Suppressor macrophage treated with lipopolysaccharide for 1 hour (primary cell): ENCODE measurements around the gene PFN1.

Source experiments
- DNase-seq, 3 donors: peaks; one replicate each; pipeline ENCODE4 v3.0.0-alpha.2; 2020 to 2022

PFN1 gene

DNA sequence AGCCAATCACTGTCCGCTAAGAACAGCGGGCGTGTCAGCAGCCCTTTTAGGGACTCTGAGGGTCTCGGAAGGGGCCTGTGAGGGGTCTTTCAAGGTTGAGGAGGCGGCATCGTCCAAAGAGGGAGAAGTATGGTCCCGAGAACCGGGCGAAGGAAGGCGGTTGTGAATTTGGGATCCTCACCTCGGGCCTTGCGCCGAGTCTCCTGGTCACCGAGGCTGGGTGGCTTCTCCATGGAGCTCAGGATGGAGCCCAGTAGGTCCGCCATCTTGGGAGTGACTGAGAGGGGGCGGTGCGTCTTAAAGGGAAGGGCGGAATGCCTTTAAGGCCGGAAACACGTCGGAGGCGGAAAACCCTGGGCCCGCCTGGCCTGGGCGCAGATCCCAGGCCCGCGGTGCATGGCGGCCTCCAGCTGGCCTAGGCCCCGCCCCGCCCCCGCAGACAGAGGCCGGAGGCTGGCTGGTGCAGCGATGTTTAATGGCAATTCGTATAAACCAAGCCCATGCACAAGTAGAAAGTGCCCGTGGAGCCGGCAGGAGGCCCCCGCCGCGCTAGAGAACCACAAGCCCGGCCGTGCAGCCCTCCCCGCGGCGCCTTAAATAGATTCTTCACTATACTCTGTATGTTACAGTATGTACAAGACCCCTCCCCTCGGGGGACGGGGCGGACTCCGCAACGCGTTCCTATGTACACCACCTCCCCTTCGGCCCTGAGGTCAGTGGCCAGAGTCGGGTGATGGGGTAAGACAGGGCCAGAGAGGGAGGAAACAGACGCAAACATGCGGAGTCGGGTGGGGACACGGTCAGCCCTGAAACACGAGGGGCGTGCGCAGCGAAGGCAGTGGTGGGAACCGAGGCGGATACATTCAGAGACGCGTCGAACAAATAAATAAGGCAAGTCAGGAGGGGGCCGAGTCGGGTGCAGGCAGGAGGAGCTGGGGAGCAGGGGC, 19.5 kb upstream of the PFN1 start, which contains the start of gene SPAG7:
Gene SPAG7 (minus strand): TSS at position 279 of the 947 bp plus-strand sequence. CDS start 13 bp downstream, at position 266.
- DNase-seq = peak; percentile 96 to 98 (median 98)

DNA sequence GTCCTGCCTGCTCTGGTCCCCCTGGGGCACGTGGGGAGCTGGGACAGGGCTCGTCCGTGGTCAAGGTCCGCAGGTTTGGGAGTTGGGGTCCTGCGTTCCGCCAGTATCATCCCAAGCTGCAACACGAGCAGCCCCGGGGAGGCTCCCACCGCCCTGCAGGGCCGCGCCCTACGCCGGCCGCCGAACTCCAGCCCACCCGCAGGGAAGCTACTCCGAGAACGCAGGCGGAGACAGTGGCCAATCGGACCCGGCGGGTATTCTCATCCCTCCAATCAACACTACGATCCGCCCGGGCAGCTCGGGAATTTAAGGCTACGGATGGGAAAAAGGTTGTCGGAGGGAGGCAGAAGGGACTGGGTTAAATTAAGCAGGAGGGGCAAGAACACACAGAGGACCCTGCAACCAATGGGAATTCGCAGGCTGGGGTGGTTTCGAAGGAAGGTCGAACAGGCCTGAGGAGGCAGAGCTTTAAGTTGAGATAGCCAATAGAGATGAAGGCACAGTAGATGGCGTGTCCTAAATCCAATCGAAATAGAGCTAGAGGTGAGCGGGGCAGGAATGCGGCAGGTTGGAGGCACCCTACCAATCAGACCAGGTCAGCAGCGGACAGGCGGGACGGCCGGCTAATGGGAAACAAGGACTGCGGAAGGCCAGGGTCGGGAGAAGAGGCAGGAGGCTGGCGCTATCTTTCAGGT, 18.7 kb upstream of the PFN1 start:
- peak; percentile 97 to 99 (median 98) for DNase-seq

DNA sequence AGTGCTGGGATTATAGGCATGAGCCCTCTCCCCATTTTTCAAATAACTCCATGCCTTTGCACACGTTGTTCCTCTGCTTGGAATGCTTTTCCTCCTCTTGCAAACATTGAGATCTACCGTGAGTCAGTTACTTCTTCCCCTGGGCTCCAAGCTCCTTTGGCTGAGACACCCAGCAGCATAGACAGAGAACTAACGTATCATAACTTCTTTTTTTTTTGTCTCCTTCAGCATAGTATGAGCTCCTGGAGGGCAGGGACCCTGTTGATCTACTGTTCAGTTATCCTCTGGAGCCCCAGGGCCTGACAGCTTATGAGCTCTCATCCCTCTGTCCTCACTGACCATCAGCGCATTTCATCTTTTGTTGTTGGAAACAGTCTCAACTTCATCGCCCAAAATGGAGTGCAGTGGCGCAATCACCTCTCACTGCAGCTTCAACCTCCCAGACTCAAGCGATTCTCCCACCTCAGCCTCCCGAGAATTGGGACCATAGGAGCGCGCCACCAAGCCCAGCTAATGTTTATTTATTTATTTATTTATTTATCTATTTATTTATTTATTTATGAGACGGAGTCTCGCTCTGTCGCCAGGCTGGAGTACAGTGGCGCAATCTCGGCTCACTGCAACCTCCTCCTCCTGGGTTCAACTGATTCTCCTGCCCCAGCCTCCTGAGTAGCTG, 17.1 kb upstream of the PFN1 start:
- DNase-seq = no peak

DNA sequence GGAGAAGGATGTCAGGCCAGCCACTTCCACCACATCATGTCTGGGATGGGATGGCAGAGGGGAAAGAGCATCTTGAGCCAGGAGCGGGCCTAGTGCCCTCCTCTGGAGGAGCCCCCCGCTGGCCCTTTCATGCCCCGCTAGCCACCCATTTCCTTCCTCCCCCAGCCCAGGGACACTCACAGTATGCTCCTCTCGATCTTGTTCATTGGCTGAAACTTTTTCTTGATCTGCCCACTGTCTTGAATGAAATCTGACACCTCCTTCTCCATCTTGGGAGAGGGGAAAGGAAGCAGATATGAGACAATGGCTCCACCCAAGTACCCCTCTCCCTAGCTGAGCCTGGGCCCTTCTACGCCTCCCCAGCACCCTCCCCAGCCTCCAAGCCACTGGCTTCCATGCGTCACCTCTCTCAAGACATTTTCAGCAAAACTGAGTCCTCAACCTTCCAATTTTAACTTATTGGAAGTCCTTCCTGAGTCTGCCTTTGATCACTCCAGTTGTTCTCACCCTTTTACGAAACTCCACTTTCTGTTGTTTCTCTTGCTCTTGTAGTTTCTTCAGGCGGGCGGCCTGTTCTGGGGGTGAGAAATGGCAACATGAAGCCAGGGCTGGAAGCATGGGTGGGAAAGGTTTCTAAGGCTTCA, 12.1 kb upstream of the PFN1 start:
- DNase-seq = no peak

DNA sequence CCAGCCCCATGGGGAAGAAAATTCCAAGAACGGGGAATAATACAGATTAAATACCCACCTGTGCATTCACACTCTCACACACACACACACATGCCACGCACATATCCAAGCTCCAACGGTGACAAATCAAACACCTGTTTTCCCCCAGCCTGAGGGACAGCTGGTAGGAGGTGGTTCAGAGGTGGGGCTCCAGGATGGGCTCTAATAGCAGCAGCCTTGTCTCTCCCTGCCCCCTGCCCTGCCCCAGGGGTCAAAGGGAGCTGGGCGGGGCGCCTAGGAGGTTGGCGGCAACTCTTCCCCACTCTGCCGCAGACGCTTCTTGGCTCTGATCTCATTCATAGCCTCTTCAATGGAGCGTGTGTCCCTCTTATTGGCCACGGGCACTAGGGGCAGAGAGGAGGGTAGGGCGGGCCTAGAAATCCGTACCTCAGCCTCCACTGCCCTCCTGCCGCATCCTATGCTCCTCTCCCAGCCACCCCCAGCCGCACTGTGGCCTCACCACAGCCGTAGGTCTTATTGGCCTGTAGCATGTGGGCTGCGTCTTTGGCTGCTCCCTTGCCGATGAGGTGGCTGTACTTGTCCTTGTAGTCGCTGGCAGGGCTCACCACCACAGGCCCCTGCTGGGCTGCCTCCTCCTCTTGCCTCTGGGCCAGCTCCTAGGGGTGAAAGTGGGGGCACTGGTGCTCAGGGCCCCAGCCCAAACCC, 11.1 kb upstream of the PFN1 start:
- no peak for DNase-seq

DNA sequence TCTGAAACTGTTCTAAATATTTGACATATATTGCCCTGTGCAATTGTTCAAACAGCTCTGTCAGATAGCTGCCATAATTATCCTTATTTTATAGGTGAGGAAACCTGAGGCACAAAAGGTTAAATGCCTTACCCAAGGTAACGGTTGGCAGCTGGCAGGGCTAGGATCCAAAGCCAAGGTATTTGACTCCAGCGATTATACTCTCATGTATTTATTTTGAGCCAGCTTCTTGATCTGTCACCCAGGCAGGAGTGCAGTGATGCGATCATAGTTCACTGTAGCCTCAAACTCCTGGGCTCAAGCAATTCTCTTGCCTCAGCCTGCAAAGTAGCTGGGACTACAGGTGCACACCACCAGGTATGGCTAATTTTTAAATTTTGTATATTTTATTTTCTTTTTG, 9.8 kb upstream of the PFN1 start:
- DNase-seq = no peak

DNA sequence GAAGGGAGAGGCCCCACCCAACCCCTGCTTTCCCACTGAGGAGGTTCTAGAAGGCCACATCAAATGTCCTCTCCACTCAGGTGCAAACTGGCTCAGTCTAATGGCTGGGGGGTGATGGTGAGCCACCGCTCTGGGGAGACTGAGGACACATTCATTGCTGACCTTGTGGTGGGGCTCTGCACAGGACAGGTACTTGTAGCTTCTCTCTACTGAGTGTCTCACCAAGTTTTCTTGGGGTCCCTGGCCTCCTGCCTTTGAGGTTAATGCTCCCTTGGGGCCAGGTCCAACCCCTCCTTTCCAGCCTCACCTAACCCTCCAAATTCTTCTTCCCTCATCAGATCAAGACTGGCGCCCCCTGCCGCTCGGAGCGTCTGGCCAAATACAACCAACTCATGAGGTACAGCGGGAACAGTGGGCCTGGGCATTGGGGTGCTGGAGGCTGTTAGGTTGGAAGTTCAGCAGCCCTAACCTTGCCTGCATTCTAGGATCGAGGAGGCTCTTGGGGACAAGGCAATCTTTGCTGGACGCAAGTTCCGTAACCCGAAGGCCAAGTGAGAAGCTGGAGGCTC, 8.2 kb upstream of the PFN1 start:
- peak; percentile 40 to 61 (median 41) for DNase-seq

DNA sequence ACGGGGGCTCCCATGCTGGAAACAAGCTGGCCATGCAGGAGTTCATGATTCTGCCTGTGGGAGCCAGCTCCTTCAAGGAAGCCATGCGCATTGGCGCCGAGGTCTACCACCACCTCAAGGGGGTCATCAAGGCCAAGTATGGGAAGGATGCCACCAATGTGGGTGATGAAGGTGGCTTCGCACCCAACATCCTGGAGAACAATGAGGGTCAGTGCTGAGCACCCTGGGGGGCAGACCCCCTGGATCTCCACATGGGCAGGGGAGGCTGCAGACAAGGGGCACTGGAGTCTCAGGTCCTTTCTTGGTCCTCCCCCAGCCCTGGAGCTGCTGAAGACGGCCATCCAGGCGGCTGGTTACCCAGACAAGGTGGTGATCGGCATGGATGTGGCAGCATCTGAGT, 6.8 kb upstream of the PFN1 start:
- no peak for DNase-seq

DNA sequence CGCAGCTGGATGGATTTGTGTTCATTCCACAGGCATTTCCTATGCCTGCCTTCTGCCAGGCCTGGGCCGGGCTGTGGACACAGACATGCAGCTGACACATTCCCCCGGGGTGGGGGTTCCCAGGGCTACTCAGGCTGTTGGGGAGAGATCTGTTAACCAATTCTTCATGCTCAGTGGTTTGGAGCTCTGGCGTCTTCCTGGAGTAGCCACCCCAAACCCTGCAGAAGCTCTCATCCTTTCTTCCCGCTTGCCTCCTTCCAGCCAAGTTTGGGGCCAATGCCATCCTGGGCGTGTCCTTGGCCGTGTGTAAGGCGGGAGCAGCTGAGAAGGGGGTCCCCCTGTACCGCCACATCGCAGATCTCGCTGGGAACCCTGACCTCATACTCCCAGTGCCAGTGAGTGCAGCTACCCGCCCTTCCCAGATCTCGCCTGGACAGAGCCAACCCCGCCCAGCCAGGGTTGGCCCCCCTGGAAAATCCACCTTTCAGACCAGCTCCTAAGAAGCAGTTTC, 5.2 kb upstream of the PFN1 start:
- no peak for DNase-seq

DNA sequence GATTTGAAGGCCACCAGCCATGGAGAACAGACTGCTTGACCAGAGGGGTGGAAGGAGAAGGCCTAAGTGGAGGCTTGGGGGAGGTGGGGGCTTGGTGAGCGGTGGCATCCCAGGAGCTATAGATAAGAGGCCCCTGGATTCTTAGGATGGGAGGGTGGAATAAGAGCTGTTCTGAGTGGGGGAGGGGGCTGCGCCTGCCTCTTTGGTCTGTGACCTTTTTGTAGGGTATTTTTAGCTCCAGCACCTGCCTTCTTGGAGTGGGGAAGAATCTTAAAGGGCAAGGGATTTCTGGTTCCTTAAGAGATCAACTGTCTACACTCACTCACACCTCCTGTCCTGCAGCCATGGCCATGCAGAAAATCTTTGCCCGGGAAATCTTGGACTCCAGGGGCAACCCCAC, 3.2 kb upstream of the PFN1 start:
- no peak for DNase-seq

DNA sequence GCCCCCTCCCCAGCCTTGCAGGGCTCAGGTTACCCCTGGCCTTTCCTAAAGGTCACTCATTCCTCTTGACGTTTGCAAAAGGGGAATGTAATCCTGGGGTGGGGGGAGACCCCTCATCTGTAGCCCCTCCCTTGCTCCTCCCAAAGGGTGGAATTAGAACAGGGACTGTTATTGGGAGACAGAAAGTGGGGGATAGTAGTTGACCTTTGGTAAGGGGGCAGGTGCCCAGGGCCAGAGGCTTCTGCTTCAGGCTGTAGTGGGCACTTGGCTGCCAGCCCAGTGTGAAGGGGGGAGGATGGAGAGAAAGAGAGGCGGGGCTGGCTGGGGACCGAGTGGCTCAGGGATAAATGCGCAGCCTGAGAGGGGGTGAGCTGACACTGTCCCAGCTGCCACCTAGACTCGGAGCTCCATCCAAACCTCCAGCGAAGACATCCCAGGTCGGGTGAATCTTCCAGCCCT, 2.4 kb upstream of the PFN1 start, which contains the start of gene ENO3:
Gene ENO3 (plus strand): TSS at position 374 of the 459 bp plus-strand sequence. CDS start 711 bp downstream, outside the sequence.
- DNase-seq = no peak

DNA sequence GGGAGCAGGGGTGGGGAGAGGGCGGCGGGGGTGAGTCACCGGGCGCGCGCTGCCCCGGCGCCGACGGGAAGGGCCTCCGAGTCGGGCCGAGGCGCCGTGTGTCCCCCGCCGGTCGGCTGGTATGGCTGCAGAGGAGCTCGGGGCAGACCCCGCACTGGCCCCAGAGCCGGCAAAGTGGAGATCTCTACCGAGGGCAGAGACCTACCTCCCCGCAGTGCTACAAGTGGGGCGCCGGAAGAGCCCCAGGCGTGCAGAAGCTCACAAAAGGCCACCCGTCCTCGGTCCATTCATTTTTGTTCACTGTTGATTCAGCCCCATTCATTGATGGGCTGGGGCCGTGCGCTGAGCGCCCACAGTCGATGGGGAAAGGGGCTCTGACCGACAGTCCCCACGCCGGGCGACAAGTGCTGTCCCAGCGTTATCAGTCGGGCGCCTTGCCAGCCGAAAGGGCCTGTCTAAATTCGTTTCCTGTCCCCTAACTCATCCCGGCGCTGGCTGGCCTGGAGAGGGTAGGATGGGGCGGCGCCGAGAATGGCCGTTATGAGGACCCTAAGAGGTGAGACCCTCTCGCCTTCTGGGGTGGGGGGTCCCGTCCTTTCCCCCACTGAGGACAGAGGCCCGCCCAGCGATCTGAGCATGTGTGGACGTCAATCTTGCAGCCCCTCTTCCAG, 1.9 kb upstream of the PFN1 start:
- DNase-seq = peak in 1 of 3 donors; percentile 43

DNA sequence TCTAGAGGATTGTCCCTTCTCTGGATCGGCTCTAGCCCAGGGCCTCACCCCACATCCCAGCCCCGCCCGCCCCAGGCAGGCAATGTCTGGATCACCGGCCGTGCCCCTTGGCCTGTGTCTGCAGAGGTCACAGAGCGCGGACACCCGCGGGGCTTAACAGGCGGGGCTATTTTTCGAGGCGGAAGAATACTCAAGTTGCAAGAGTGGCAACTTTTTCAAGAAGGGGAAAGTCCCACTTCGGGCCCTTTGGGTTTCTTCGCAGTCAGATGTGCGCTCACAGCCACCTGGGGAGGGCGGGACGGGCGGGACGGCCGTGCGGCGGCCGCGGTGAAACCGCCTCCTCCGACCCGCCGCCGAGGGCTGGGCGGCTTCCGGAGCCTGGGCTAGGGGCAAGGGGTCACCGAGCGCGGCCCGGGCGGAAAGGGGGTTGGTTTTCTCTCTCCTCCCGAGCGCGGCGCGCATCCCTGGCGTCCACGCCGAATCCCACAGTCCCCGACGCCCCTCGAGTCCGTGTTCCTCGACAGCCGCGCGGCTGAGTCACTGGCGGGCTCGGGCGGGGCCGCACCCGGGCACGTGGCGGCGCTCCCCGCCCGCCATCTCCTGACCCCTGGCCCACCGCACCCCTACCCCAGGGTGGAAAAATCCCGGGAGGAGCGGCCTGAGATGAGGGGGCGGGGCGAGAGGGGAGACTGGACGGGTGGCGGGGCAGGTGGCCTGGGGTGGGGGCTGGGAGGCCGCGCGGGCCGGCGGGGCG, 1.2 kb upstream of the PFN1 start:
- DNase-seq = peak; percentile 88 to 93 (median 92)

DNA sequence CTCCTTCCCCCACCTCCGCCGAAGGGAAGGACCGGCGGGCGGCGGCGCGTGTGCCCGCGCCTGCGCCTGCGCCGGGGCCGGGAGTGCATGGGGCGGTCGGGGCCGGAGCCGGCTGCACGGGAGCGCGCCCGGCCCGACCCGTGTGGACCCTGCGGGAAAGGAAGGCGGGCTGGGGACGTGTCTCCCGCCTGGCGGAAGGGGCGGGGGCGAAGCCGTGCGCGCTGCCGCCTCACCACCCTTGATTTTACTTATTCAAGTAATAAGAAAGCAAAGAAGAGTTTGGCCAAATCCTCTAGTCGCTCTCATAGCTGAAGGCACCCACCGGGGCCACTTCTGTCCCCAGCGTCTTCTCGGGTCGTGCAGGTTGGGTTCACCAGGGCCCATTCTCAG, 596 bp upstream of the PFN1 start:
- peak; percentile 92 to 97 (median 95) for DNase-seq

DNA sequence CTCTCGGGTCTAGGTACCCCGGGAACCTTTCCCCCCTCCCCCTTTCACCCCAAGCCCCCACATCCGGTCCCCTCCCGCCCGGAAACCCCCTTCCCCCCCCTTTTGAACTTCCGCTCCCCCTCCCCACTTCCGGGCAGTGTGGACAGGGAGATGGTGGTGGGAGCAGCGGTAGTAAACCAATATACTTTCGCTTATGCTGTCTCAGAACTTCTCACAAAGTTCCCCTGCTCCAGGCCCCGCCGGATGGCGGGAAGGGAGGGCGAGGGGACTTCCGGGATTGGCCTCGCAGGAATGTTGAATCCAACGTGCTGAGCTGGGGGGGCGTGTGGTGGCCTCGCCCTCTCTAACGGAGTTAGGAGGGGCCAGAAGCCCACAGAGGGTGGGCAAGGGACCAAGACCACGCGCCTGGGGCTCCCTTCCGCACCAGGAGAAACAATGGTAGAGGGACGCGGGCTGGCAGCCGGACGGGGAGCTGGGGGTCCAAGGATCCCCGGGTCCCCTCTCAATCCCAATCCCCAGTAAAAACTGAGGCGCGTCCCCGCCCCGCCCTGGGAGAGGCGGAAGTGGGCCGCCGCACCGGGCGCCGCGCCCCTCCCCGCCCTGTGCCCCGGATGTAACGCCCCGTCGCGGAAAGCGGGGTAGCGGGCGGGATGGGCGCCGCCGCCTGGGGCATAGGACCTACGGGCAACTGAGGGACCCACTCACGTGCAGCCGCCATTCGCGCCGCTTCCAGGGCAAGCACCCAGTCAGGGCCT, 742 bp downstream of the PFN1 start:
- peak; percentile 73 to 88 (median 88) for DNase-seq

DNA sequence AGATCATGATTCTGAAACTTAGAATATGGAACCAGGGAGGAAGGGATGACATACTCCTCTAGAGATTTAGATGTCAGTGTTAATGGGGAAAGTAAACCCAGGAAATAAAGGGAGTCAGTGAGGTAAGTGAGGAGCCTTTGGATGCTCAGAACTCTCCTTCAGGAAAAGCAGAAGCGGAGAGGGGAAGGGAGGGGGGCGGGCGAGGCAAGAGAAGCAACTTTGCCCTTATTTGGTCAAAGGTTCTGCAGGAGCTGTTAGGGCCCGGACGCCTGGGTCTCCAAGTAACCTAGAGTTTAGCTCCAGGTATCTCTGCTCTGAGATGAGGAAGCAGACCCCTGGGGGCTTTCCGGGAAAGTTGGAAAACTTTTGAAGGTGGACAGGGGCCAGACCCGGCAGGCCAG, 1.3 kb downstream of the PFN1 start:
- DNase-seq = peak; percentile 32 to 56 (median 39)

DNA sequence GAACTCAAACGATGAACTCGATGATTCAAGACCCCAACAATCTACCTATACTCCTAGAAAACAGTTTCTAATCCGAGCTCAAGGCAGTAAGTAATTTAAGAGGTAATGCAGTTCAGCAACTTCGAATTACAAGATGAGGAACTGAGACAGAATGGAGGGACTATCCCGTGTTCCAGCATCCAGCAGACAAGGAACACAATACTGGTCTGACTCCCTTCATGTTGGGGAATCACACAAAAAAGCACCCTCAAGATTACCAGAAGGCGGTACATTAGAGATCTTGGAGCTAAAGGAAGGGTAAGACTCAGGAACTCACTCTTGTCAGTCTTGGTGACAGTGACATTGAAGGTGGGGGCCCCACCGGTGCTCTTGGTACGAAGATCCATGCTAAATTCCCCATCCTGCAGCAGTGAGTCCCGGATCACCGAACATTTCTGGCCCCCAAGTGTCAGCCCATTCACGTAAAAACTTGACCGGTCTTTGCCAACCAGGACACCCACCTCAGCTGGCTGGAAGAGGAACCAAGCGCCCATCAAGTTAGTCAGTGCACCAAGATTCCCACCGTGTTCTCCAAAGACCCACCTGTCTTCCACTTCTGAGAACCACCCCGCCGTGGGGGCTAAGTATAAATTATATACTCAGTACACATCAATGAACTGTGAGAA, 1.9 kb downstream of the PFN1 start:
- DNase-seq = peak; percentile 79 to 89 (median 86)

DNA sequence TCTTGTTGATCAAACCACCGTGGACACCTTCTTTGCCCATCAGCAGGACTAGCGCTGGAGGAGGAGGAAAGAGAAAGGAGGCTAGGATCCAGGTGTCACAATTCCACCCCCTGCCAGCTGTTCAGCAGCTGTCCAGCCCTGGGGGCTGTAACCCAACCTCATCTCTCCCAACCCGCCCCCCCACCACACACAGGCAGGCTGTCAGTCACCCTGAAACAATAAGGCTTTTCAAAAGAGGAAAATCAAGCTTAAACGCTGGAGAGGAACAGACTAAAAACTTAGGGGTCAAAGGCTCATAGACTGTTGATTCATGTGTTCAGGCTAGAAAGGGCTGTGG, 2.4 kb downstream of the PFN1 start:
- DNase-seq = no peak
